ENCODE data around the gene CELA2B. TPM values are rescaled to one million over a fixed set of nuclear protein-coding genes. Genes with fewer than 3 reads are reported as not detected.
"Not testable (repeated sequence)": the region's sequence is repeated elsewhere in the genome, so short reads cannot be mapped to it uniquely, and the experiment has no call there.

CELA2B gene
- total RNA-seq (2014; rRNA removed; shearing (Covaris generic)), result not detected in 2 replicates
- polyA plus RNA-seq (2015; cell fraction: cytosol; rRNA removed), result not detected in 2 replicates
- polyA plus RNA-seq (2015; cell fraction: nucleus; rRNA removed), result not detected in 2 replicates

DNA sequence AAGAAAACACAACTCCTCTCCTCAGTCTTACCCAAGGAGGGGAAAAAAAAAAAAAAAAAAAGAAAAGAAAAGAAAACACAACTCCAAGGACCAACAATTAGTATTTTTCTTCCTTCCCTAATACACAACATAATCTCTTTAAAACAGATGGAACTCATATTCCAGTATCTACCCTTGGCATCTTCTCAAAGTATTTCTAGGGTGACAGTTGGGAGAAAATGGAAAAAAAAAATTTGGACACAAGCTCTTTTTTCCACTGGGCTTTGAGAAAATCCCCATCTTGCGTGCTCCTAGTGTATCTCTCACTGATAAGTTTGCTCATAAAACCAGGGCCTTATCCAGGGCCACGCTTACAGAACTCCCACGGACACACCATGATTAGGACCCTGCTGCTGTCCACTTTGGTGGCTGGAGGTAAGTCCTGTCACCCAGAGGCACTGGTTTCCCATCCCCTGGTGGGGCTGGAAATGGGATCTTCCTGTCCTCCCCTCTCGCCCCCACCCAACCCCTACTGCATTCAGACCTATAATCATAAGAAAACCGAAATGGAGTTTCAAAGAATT lies at the start of gene CELA2B:
CELA2B (plus strand) TSS at position 353 of the 563 bp plus-strand sequence; CDS start at position 375, 22 bp downstream.
- DNase-seq (ENCODE audit: low read depth), result no peak

DNA sequence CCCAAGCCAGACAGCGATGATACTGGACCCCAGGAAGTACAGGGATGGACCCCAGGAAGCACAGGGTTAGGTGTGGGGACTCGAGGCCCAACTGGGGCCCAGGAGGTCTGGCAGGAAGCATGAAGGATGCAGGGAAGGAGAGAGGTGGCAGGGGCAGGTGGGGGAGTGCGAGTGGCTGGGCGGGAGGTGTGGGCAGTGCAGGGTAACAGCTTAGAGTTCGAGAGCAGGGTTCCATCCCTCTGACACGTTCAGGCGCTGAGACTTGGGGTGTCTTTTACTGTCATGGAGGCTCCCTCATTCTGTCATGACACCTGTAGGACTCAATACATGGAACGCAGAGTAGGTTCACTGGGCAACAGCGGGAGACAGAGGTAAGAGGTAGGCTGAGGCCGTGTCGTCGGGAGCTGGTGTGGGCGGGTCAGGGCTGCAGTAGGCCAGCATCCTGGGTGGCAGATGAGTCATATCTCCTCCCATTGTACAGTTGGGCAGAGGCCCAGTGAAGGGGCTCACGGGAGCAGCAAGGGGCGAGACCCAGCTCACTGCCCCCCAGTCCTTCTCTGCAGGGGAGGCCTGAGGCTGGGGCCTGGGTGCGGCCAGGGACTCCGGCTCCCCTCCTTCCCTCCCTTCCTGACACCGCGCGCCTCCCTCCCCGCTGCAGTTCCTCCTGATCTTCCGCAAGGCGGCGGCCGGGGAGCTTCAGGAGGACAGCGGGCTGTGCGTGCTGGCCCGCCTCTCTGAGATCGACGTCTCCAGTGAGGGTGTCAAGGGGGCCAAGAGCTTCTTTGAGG lies 49.2 kb upstream of the CELA2B start:
- no peak for DNase-seq (ENCODE audit: low read depth)

DNA sequence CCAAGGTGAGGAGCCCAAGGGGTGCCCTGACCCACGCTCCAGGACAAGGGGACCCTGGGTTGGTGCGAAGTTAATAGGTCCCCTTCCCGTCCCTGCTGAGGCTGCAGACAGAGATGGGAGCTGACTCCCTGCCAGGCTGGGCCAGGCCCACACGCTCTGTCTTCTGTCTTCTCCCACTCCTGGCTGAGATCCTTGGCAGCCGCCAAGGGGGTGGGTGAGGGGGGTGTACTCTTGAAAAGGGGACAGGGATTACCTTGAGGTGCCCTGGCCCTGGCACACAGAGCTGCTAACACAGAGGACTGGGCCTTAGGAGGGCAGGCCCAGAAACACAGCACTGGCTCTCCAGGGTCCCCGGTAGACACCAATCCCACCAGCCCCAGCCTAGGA lies 48.6 kb upstream of the CELA2B start:
- DNase-seq (ENCODE audit: low read depth), result no peak

DNA sequence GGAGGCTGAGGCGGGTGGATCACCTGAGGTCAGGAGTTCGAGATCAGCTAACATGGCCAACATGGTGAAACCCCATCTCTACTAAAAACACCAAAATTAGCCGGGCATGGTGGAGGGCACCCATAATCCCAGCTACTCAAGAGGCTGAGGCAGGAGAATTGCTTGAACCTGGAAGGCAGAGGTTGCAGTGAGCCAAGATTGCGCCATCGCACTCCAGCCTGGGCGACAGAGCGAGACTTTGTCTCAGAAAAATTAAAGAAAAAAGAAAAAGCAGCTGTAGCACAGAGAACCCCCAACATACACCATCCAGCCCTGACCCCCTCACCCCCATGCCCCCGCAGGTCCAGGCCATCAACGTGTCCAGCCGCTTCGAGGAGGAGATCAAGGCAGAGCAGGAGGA lies 47.7 kb upstream of the CELA2B start:
- not testable (repeated sequence) for DNase-seq (ENCODE audit: low read depth)

DNA sequence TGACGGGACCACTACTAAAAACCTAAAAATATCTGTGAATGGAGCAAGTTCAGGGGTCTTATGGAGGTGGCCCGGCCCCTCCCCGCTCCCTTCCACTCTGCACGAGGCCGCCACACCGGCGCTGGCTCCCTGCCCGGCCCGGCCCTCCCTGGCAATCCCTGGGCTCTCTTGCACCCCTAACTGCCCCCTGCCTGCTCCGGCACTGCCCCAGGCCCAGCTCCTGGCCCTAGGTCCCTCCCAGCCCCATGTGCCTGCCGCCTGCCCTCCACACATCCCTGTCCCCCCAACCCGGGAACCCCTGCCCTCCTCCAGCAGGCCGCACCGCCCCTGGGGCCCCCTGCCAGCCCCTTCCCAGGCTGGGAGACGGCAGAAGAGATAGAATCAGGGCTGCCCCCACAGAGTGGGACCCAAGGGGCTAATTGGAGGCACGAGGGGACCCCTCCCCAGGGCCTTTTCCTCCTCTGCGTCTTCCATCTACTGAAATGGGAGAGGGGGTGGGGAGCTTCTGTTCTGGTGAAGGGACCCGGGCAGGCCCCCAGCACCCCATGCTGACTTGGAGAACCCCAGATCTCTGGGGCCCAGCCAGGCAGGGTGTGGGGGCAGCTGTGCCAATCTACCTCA lies 47.0 kb upstream of the CELA2B start:
- DNase-seq (ENCODE audit: low read depth), result no peak

DNA sequence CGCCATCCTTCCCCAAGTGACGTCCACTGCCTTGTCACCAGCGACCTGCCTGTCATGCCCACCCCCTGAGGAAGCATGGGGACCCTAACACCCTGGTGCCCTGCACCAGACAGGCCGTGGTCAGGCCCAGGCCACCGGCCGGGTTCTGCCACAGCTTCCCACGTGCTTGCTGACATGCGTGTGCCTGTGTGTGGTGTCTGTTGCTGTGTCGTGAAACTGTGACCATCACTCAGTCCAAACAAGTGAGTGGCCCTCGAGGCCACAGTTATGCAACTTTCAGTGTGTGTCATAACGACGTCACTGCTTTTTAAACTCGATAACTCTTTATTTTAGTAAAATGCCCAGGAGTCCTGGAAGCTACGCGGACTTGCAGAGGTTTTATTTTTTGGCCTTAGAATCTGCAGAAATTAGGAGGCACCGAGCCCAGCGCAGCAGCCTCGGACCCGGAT lies 46.2 kb upstream of the CELA2B start:
- peak; percentile 47 for DNase-seq (ENCODE audit: low read depth)

DNA sequence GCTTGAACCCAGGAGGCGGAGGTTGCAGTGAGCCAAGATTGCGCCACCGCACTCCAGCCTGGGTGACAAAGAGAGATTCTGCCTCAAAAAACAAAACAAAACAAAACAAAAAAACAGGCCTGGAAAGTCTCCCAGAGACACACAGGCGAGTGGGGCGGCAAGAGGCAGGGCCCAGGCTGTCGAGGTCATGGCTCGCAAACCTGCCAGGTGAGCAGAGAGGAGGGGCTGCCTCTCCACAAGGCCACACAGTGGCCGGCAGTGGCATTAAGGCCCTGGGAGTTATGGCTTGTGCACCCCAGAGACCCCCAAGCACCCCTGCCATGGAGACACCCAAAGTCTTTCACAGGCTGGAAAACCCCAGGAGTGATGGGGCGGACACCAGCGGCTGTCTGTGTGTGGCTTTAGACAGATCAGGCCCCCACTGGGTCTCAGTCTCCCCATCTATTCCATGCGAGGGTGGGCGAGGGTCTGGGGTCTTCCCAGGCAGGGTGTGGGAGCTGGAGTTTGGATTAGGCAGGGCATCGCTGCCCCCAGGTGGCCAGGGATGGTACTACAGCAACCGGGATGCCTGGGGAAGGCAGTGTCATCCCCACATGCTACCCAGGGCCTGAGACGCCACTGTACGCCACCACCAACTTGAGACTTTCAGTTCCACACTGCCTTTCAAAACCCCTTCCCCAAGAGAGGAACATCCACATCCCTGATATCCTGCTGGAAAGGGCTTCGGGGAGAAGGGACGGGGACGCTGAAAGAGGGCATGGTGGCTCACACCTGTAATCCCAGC lies 44.9 kb upstream of the CELA2B start:
- DNase-seq (ENCODE audit: low read depth), result peak; percentile 65

DNA sequence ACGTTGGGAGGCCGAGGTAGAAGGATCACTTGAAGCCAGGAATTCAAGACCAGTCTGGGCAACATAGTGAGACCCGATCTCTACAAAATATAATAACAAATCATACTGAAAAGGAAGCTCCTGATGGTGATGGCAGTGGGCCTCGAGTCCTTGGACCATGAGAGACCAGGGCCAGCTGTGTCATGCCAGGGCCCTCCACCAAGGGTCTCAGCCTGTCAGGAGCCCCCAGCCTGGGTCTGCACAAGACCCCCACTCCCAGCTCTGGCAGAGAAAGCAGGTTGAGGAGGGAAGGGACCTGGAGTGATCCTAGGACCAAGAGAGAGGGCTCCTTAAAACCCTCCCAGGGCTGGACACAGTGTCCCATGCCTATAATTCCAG lies 44.3 kb upstream of the CELA2B start:
- no peak for DNase-seq (ENCODE audit: low read depth)

DNA sequence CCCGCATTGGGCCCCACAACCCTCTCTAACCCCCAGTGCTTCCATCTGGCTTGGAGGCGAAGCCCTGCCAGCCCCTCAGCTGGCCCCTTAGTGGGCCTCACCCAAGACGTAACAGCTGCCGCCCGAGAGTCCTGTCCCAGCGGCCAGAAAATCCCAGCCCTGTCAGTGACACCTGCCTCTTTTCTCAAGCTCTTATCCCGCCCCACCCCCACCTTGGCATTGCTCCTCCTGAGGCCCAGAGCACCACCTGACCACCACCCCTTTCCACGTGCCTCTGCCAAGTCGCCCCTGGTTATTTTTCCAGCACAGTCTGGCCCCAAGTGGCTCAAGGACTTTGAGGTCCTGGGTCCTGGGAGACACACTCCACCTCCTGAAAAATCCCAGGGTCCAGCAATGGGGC lies 43.6 kb upstream of the CELA2B start:
- DNase-seq (ENCODE audit: low read depth), result no peak

DNA sequence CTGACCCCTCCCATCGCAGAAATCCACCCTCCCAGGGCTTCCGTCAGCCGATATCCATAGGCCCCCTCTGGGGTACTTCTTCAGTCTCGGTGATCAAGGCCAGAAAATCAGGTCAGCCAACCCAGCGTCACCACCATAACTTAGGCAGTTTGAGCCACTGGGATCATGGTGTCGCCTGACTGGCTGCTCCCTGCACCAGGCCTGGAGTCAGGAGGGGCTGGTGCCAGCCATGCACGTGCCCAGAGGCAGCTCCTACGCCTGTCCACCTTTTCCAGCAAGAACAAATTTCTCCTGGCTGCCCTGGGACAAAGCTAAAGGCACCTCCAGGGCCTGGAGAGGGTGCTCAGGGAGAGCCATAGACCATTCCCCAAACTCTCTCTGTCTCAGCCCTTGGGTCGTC lies 42.4 kb upstream of the CELA2B start:
- DNase-seq (ENCODE audit: low read depth), result no peak

DNA sequence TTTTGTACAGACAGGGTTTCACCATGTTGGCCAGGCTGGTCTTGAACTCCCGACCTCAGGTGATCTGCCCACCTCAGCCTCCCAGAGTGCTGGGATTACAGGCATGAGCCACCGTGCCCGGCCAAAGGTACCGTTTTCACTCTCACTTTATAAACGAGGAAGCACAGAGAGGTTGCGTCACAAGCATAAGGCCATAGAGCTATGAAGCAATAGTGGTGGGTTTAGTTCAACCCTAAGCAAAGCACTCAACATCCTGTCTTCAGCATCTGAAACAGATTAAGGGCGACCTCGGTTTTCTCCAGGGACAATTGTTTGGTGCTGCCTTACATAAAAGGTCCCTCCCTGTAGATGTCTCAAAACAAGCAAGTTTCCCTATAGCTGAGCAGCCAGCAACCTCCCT lies 41.2 kb upstream of the CELA2B start:
- DNase-seq (ENCODE audit: low read depth), result not testable (repeated sequence)

DNA sequence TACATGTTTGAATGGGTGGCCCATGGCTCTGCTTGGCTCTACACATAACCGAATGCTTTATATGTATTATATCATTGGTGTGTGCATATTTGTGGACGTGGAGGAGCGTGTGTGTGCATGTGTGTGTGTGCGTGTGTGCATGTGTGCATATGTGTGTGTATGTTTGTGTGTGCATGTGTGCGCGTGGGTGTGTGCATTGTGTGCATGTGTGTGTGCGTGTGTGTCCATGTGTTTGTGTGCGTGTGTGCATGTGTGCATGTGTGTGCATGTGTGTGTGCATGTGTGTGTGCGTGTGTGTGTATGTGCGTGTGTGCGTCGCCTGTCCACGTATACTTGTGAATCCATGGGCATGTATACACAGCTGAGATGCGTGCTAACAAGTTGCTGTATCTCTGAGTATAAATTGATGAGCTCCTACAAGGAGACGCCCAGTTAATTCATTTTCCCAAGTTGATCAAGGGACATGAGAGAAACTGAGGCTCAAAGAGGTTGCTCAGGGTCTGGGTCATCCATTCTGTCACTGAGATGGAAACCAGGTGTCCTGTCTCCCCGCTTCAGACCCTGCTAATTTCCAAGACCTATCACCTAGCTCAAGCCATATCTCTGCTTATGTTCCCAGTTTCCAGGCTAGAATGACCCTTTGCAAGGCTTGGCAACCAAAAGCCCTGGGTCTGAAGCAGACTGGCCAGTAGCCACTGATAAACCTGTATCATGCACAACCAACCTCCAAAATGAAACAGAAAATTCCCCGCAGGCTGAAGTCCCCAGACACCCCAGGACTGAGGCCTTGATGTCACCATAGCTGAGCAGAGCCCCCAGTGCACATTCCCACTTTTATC lies 40.4 kb upstream of the CELA2B start:
- no peak for DNase-seq (ENCODE audit: low read depth)

DNA sequence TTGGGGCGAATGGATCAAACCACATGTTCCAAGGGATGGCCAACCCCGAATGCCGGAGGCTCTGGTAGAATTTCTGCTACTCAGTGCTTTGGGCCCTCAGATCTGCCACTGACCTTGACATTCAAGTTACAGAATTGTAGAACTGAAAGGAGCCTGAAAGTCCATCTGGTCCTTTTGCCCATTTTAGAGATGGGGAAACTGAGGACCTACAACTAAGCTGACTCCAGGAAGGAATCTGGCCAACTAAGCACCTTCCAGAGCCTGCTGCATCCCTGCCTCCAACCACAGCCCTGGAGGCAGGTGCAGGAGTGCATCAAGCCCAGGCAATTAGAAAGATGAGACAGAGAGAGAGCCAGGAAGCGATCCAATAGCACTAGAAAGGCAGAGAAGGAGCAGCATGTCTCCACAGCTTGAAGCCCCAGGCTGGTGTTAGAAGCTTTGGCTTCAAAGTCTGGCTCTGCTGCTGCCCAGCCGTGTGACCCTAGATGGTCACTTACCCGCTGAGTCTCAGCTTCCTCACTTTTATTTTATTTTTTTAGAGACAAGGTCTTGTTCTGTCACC lies 38.9 kb upstream of the CELA2B start:
- DNase-seq (ENCODE audit: low read depth), result no peak

DNA sequence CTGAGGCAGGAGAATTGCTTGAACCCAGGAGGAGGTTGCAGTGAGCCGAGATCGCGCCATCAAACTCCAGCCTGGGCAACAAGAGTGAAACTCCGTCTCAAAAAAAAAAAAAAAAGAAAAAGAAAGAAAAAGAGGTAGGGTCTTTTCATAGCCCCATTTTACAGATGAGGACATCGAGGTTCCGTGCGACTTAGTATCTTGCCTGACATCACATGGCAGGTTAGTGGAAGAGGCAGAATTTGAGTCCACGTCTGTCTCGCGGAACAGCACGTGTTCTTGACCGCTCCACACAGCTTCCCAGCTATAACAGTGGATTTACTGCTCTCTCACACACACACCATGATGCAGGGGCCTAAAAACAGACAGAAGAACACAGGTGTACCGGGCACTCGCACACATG lies 36.6 kb upstream of the CELA2B start:
- no peak for DNase-seq (ENCODE audit: low read depth)

DNA sequence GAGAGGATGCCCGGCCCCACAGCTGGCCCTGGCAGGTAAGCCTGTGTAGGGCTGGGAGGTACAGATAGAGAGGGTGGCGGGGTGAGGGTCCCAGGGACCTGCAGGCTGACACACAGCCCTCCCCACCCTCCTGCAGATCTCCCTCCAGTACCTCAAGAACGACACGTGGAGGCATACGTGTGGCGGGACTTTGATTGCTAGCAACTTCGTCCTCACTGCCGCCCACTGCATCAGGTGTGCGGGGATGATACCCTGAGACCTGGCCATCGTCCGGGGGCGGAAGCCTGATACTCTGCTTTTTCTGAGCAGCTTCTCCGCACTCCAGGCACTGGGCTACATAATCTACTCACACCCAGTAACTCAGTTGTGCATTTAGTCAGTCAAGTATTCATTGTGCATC lies 35.5 kb upstream of the CELA2B start:
- no peak for DNase-seq (ENCODE audit: low read depth)

DNA sequence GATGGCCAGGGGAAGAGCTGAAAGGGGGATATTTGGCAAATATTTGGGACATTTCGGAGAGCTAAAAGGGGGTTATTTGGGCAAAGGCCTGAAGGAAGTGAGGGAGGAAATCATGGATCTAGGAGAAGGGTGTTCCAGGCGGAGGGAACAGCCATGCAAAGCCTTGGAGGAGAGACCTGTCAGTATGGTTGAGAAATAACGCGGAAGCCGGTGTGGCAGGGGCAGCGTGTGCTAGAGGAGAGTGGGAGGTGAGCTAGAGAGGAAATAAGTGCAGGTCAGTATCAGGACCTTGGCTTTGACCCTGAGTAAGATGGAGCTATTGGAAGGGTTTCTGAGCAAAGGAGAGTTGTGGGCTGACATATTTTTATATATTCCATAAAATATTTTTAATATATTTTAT lies 34.7 kb upstream of the CELA2B start:
- no peak for DNase-seq (ENCODE audit: low read depth)

DNA sequence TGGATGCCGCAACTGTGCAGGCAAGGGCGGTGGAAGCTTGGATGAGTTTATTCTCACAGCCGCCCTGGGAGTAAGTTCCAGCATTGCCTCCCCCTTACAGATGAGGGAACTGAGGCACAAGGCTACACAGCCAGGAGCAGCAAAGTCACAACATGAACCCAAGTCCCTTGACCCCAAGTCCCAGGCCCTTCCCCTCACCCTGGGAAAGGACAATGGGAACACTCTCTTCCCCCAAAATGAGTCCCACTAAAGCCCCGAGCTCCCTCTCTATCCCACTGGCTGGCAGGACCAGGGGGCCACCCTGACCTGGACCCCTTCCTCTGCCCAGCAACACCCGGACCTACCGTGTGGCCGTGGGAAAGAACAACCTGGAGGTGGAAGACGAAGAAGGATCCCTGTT lies 33.8 kb upstream of the CELA2B start:
- no peak for DNase-seq (ENCODE audit: low read depth)

DNA sequence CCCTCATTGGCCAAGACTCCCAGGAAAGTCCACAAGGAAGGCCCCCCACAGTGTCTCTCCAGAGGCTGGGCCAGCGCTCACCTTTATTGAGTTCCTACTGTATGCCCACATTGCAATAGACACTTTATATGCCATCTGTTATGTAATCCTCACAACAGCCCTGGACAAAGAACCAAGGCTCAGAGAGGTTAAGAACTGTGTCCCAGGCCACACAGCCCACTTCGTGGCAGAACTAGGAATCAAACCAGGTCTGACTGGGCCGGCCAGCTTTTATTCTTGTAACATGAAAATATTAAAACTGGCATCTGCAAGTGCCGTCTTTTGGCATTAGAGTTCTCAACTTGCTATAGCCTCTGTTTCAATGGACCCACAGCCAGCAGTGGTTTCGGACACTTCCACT lies 33.1 kb upstream of the CELA2B start:
- DNase-seq (ENCODE audit: low read depth), result no peak

DNA sequence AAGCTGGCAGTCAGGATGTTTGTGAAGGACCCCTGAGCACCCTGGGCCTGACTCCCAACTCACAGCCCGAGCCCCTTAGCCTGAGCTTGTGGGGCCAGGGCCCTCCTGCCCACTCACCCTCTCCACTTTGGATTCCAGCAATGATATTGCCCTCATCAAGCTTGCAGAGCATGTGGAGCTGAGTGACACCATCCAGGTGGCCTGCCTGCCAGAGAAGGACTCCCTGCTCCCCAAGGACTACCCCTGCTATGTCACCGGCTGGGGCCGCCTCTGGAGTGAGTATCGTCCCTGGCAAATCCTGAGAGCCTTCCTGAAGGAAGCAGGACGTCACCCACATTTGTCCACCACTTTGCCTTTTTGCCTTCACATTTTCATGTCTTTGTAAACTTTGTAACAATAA lies 32.6 kb upstream of the CELA2B start:
- DNase-seq (ENCODE audit: low read depth), result no peak

Measured in HT1080 (cell line).